ENCODE data around the gene JAZF1.
A peak's percentile ranks its signal among the peaks of the same experiment; 100 is the strongest.
"Not testable (repeated sequence)": the region's sequence is repeated elsewhere in the genome, so short reads cannot be mapped to it uniquely, and the experiment has no call there.

JAZF1 gene

DNA sequence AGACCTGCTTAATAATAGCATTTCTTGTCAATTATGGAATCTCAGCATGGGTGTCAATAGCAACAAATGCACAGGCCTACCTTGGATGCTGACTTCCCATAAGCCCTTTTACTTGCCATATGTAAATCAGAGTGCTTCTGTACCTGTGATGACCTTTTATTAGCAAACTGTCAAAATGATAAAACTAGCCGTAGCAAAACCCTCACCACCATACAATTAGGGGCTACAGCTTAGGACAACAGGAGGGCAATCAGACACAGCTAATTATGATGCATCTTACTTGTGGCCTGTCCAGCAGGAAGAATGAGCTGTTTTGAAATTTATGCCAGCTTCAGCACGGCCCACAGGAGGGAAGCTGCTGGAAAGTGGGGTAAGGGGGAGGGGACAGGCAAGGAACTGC, 239.1 kb downstream of the JAZF1 start:
- DNase-seq (ENCODE audit: low read depth, low spot score) = no peak

DNA sequence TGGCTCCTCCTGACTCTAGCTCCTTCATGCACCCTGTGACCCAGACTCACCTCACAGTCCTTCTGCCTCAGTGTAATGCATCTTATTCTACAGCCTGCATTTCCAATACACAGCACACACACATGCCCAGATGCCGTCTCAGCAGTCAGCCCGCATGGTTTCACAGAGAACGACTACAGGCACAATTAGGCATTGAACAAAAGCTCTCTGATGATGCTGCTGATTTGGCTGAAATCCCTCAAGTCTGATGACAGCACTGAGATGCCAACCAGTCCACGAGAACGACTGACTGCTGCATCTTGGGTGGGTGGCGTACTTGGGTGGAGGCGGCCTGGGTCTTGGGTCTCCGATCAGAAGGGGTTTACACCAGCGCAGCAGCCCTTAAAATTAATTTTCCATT, 240.3 kb downstream of the JAZF1 start:
- DNase-seq (ENCODE audit: low read depth, low spot score) = no peak

DNA sequence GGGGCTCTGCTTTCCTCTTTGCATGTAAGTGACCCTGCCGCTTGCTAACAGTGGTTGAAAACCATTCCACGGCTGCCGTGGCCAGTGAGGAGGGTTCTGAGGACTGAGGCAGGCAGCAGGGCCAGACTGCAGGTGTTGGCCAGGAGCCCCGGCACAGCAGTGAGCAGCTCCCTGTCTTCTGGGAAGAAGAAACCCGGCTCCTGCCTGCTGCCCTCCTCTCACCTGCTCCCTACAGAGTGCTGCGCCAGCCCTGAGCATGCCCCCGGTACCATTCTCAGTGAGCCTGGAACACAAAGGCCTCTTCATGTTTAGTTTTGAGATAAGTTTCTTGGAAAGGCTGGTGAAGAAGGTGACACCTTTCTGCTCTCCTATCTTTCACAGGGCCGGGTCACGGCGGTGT, 240.7 kb downstream of the JAZF1 start:
- no peak for DNase-seq (ENCODE audit: low read depth, low spot score)

DNA sequence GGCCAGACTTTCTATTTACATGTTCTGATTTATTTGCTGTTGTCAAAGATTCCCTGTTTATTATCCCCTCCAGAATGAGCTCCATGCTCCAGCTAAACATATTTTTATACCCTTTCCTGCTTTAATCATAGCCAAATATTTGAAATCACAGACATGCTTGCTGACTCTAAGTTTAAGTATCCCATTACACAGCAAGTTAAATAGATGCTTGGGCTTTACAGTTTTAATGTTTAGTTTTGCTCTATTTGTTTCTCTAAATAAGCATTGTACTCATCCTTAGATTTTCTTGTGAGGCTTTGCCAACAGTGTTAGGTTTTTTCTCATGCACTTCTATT, 243.9 kb downstream of the JAZF1 start:
- no peak for DNase-seq (ENCODE audit: low read depth, low spot score)

DNA sequence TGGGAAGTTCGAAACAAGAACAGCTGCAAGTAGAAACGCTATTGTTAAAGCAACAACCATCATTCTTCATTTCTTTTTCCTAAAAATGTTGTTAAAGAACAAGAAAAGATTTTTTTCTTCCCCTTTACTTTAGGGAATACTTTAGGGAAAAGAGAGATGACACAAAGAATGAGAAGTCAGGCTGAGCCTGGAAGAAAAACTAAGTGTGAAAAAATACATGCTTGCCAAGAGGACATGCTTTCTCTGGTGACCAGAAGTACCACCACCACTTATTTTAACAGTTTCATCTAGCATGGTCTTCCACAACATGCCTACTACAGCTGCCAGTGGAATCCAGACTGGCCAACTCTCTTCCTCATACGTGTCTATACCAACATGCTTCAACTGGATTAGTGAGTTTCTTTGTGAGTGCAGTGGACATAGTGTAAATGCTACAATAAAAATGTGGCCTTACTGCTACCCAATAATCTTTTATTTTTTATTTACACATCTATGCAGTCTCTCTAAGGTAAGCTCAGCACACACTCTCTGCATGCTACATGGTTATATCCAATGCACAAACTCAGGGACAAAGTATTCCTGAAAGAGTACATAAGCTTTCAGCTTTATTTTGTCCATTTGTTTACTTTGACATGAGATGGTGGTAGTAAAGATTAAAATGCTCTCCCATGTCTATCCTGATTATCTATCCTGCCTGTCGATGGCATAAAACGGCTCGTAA, 244.4 kb downstream of the JAZF1 start:
- DNase-seq (ENCODE audit: low read depth, low spot score) = no peak

- no peak for DNase-seq (ENCODE audit: low read depth, low spot score)
Observed at GRCh38 chr7:27933671-27934565, 246.7 kb downstream of the JAZF1 start.

- DNase-seq (ENCODE audit: low read depth, low spot score) = no peak
Observed at GRCh38 chr7:27930910-27931476, 249.6 kb downstream of the JAZF1 start.

DNA sequence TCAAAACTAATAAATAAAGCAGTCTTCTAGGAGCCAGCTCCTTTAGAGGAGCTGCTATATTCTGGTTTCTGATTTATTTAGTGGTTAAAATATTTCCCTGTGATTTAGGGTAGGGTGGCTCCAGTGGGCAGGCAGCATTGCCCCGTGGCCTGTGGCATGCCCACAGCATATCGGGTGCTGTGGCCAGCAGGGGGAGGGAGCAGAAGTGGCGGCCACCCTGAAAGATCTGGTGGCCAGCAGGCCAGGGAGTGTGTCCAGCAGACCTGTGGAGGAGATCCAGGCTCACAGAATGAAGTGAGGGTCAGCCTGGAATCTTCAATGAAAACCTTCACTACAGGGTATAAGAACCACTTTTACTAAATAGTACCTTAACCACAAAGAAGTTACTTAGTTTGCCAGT, 251.5 kb downstream of the JAZF1 start:
- no peak for DNase-seq (ENCODE audit: low read depth, low spot score)

- no peak for DNase-seq (ENCODE audit: low read depth, low spot score)
Observed at GRCh38 chr7:27928001-27928400, 252.6 kb downstream of the JAZF1 start.

DNA sequence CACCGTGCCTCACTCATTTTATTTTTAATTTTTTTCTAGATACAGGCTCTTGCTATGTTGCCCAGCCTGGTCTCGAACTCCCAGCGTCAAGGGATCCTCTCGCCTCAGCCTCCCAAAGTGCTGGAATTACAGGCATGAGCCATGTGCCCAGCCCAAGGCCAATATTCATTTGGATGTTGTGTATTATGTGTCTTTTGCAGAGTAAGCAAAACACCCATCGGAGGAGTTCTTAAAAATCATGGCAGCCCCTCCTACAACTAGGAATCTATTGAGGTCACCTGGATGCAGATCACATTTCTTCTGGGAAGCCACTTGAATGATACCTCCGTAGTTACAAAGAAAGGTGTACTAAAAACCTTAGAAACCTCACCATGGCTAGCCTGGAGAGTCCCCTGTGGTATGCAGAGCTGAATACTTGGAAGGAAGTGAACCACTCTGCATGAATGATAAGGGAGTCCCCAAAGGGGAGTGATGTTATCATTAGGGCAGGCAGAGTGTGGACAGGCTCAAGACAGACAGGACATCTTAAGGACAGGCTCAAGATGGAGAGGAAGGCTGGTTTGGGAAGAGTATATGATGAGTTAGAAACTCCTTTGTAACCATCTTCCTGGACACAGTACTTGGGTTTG, 254.9 kb downstream of the JAZF1 start:
- DNase-seq (ENCODE audit: low read depth, low spot score) = no peak

- no peak for DNase-seq (ENCODE audit: low read depth, low spot score)
Observed at GRCh38 chr7:27923642-27923980, 257.0 kb downstream of the JAZF1 start.

DNA sequence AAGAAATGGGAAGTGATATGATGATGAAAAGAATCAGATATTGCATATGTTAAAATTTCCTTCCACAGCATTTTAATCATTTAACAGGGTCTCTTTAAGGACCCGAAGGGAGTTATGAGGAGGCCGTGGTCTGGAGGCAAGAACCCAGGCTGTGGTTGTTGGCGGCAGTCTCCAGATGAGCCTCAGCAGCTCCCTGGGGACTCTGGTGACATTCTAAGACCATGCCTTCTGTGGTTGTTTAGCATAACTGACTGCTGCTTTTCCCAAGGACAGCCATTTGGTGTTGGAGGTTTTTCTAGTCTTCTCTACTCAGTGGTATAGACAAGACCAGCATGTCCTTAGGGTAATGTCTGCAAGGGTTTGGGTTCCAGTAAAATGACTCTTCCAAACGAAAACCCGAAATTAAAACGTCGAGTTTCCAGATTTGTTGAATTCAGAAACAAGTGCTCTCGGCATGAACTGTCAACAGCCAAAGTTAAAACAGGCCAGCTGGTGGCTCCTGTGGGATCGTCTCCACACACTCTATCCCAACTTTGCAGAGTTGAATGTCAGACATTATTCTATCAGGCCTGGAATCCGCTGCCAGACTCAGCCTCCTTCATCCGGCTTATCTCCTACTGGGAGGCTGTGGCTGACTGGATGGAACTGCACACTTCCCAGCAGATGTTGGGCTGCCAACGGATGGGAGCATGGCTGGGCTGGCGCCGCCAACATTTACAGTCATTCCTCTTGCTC, 257.5 kb downstream of the JAZF1 start:
- peak; percentile 39 for DNase-seq (ENCODE audit: low read depth, low spot score)

- not testable (repeated sequence) for DNase-seq (ENCODE audit: low read depth, low spot score)
Observed at GRCh38 chr7:27922389-27922788, 258.2 kb downstream of the JAZF1 start.

DNA sequence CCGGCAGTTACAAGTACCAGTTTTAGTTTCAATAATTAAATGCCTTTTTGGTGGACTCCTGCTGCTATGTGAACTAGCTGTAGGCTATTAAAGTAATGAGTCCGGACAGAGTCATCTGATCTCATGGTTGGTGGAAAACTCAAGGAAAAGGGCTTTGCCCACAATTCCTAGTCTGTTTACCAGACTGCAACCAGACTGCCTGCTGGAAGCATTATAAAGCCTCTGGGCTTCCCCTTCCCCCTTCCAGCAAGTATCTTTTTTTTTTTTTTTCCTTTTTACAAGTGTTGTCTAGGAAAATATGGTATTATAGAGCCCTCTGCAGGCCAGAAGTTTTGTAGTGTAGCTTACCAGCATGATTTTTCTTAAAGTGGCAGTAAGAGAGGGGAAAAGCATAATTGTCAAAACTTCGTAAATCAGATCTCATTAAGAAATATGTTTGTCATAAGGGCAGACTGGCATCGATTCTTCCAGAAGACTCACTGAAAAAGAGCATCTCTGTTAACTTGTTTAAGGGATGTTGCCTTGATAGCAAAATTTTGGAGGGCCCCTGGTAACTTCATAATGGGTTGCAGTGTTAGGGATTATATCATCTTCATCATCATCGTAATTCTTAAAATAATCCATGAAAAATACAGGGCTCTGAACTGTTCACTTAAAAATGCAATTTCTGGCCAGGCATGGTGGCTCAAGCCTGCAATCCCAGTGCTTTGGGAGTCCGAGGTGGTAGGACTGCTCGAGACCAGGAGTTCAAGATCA, 259.3 kb downstream of the JAZF1 start:
- DNase-seq (ENCODE audit: low read depth, low spot score) = peak; percentile 87

DNA sequence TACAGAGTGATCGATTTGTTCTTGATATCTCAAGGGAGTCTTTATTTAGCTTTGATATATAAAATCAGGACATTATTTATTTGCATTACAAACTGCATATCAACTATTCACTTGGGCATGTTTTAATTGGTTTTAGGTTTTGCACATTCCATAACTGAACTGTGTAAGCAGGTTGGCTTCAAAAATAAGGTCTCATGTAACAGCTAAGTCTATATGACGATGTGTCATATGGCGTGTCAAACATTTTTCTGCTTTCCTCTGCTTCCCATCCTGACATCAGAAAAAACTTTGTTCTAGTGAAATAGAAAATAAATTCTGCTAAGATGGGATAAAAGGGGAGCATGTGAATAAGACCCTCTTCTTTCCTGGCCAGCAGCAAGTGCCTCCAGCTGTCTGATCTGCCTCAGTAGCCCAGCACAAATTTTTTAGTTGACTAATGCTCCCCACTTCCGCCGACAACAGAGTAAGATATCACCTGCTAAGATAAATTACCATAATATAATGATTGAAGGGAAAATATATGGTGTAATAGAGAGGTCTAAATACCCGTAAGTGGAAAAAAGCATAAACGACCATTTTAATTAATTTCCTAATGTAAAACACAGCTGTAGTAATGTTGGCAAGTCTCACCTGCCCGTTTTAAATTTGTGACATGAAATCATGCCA, 260.2 kb downstream of the JAZF1 start:
- no peak for DNase-seq (ENCODE audit: low read depth, low spot score)

DNA sequence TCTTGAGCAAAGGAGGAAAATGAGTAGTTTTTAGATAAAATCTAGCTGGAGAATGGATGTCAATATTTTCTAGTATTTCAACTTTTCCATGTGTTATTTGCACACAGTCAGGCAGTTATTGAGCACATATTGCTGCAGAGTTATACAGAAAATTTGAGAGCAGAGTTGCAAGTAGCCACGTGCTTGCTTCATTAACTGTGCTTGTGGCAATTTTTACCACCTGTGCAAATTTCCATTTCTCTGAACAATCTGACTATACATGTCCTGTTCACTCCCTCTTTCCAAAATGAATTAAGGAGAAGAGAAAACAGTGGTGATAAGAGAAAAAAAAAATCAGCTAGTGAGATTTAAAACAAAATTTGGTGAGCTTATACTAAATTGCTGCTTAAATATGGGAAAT, 262.1 kb downstream of the JAZF1 start:
- DNase-seq (ENCODE audit: low read depth, low spot score) = no peak

DNA sequence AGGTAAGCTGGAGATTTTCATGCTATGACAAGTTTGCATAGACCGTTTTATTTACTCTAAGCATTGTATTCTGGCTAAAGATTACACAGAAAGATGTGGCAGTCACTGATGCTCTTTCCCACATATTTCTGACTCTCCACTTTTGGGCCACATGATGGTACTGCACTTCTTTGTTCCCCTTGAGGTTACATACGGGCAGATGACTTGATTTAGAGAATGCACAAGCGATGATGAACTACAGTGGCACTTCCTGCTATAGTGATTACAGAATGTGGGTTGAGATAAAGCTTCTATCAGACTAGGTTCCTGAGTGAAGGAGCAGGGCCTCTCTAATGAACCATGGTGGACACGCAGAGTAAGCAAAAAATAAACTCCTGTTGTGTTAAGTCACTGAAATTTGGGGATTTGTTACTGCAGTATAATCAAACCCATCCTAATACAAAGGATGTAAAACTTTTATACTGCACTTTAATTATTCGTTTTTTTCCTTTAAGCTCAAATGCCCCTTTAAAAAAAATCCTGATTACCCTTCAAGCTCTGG, 262.8 kb downstream of the JAZF1 start:
- DNase-seq (ENCODE audit: low read depth, low spot score) = no peak

DNA sequence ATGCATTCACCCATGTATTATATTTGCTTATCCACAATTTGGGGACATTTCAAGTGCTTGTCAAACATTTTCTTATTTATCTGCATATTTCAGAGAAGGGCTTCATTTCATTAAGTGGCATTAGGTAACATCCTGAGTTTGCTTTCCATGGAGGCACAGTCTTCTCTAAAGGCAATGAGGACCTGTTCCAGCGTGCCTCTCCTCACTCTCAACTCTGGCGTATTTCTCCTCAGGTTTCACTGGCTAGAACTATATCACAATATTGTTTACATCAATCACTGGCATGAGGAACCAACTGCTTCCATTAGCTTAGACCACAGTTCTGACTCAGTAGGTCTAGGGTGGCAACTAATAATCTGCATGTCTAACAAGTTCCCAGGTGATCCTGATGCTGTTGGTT, 263.5 kb downstream of the JAZF1 start:
- DNase-seq (ENCODE audit: low read depth, low spot score) = no peak

GRCh38 chr7:27916372-27916771, 264.2 kb downstream of the JAZF1 start:
- DNase-seq (ENCODE audit: low read depth, low spot score) = no peak

DNA sequence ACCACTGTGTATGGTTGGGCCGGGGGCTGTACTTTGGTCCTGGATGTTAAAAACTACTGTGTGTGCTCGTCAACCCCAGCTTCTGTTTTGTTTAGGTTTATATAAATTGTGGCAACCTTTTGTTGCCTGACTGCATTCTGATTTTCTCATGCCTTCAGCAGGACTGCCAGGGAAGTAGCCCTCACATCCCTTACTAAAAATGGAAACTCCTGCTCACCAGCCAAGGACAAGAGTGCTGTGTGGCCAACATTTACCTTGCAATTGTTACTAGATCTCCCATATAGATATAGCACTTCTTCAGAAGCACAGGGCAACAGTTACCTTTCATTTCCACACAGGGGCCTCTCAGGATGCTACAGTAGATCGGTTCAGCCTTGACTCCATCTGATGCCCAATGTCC, 266.2 kb downstream of the JAZF1 start:
- DNase-seq (ENCODE audit: low read depth, low spot score) = no peak

Measured in ELF-1 (cell line).